SU-DHL-6 (cell line): ENCODE measurements around the gene SYTL1.

Experiments used
- H2AFZ ChIP-seq: fragments of 200-600 bp; sonication (generic); 2 replicates; pipeline ENCODE4 v1.6.1; 2014; ENCODE audit warnings: low read depth, mild to moderate bottlenecking, moderate library complexity, mixed read lengths, antibody characterized with exemption, low read length; ENCODE audit not compliant: severe bottlenecking
- H3F3A ChIP-seq: fragments of 200-600 bp; shearing (Covaris generic); 2 replicates; pipeline ENCODE4 v1.6.0; 2016; ENCODE audit warnings: antibody characterized with exemption, mild to moderate bottlenecking; ENCODE audit not compliant: insufficient read depth
- H3K27ac ChIP-seq: fragments of 200-600 bp; sonication (generic); 2 replicates; pipeline ENCODE4 v1.5.1; 2016; ENCODE audit warnings: low read depth, mild to moderate bottlenecking, low read length, moderate library complexity, mixed read lengths
- H3K27me3 ChIP-seq: fragments of 200-600 bp; sonication (generic), shearing (Covaris generic); 2 replicates; pipeline ENCODE4 v1.6.0; 2014; ENCODE audit warnings: mild to moderate bottlenecking, low read length
- H3K36me3 ChIP-seq: fragments of 200-600 bp; sonication (generic); 2 replicates; pipeline ENCODE4 v1.6.1; 2014; ENCODE audit warnings: mild to moderate bottlenecking, low read length, mixed read lengths
- H3K4me2 ChIP-seq: fragments of 300-600, 200-600 bp; shearing (Covaris generic), sonication (generic); 2 replicates; pipeline ENCODE4 v1.6.0; 2014; ENCODE audit warnings: low read length, low read depth, mild to moderate bottlenecking; ENCODE audit not compliant: poor library complexity, severe bottlenecking
- H3K4me3 ChIP-seq: fragments of 200-600 bp; sonication (generic); 2 replicates; pipeline ENCODE4 v1.5.1; 2014; ENCODE audit warnings: antibody characterized with exemption, low read length, mild to moderate bottlenecking, mixed read lengths; ENCODE audit not compliant: insufficient read depth, poor library complexity, severe bottlenecking
- H3K79me2 ChIP-seq: fragments of 200-600 bp; sonication (generic); 2 replicates; pipeline ENCODE4 v1.6.1; 2014; ENCODE audit warnings: mild to moderate bottlenecking, low read length, moderate library complexity; ENCODE audit not compliant: insufficient read depth
- H3K9ac ChIP-seq: fragments of 200-600 bp; sonication (generic); 2 replicates; pipeline ENCODE4 v1.7.0; 2014; ENCODE audit warnings: mild to moderate bottlenecking, low read length
- H3K9me2 ChIP-seq: fragments of 200-600 bp; sonication (generic); replicated peaks from 2 replicates; pipeline ENCODE4 v1.6.1; 2014; ENCODE audit warnings: low read length; ENCODE audit not compliant: insufficient read depth
- H3K9me3 ChIP-seq: fragments of 200-600 bp; sonication (generic); 2 replicates; pipeline ENCODE4 v1.6.1; 2014; ENCODE audit warnings: low read length, mixed read lengths; ENCODE audit not compliant: insufficient read depth
- H4K20me1 ChIP-seq: fragments of 200-600 bp; sonication (generic); 2 replicates; pipeline ENCODE4 v1.6.1; 2014; ENCODE audit warnings: low read depth, mild to moderate bottlenecking, antibody characterized with exemption, low read length, moderate library complexity, mixed read lengths
- CTCF ChIP-seq: fragments of 200-600 bp; sonication (generic); IDR thresholded peaks from one replicate; pipeline ENCODE4 v1.5.1; 2017; ENCODE audit warnings: antibody characterized with exemption, mild to moderate bottlenecking, low read length, moderate library complexity; ENCODE audit not compliant: insufficient read depth, poor library complexity, severe bottlenecking
- EZH2phosphoT487 ChIP-seq: fragments of 200-600 bp; sonication (generic), shearing (Covaris generic); conservative IDR thresholded peaks from 2 replicates; pipeline ENCODE4 v1.6.1; 2018; ENCODE audit warnings: mild to moderate bottlenecking, antibody characterized with exemption, low read length, moderate library complexity, mixed read lengths

The SYTL1 gene

GRCh38 chr1:27395441-27396195 lies 53.8 kb downstream of the SYTL1 start:
- H3K27me3 ChIP-seq, result no peaks in the 10 kb centered on the region
- no peak overlapping the region for H3K9ac ChIP-seq
- no peaks in the 10 kb centered on the region for H3K36me3 ChIP-seq
- no peak overlapping the region for H2AFZ ChIP-seq
- H4K20me1 ChIP-seq, result no peaks in the 10 kb centered on the region
- no peak overlapping the region for H3K27ac ChIP-seq
- no peaks in the 10 kb centered on the region for H3K9me2 ChIP-seq
- H3F3A ChIP-seq, result no peaks in the 10 kb centered on the region
- no peaks in the 10 kb centered on the region for H3K79me2 ChIP-seq
- peak; percentile 97 for TF ChIP-seq CTCF
- no peak for TF ChIP-seq EZH2phosphoT487
- no peak overlapping the region for H3K4me2 ChIP-seq
- no peak overlapping the region for H3K4me3 ChIP-seq
- no peaks in the 10 kb centered on the region for H3K9me3 ChIP-seq

- Histone ChIP-seq H3K79me2 (no peaks in the 10 kb centered on the region), H3K9me2 (no peaks in the 10 kb centered on the region), H3F3A (no peaks in the 10 kb centered on the region), H3K9me3 (no peaks in the 10 kb centered on the region), H4K20me1 (no peaks in the 10 kb centered on the region), H3K4me3 (no peak overlapping the region), H3K4me2 (no peak overlapping the region), H2AFZ (no peak overlapping the region), H3K36me3 (no peaks in the 10 kb centered on the region), H3K27ac (no peak overlapping the region), H3K9ac (no peak overlapping the region), H3K27me3 (no peaks in the 10 kb centered on the region)
- TF ChIP-seq CTCF (no peak), EZH2phosphoT487 (no peak)
These were observed 55.3 kb downstream of the SYTL1 start for GRCh38 chr1:27397110-27397509.

- H3K9me2 ChIP-seq, result no peaks in the 10 kb centered on the region
- no peaks in the 10 kb centered on the region for H3K36me3 ChIP-seq
- no peak overlapping the region for H3K27ac ChIP-seq
- H3K4me2 ChIP-seq, result no peak overlapping the region
- no peak overlapping the region for H3K9ac ChIP-seq
- no peaks in the 10 kb centered on the region; the same call in 1 of the 2 replicates for H3F3A ChIP-seq
- H3K27me3 ChIP-seq, result no peaks in the 10 kb centered on the region
- no peaks in the 10 kb centered on the region for H4K20me1 ChIP-seq
- H3K79me2 ChIP-seq, result no peaks in the 10 kb centered on the region
- no peak for TF ChIP-seq CTCF
- no peak for TF ChIP-seq EZH2phosphoT487
- H3K4me3 ChIP-seq, result no peak overlapping the region
- H3K9me3 ChIP-seq, result no peaks in the 10 kb centered on the region
- no peak overlapping the region for H2AFZ ChIP-seq
These were observed 55.9 kb downstream of the SYTL1 start for GRCh38 chr1:27397749-27398148.
